ENCODE results near the gene ME2.
"Not testable (repeated sequence)": the region's sequence is repeated elsewhere in the genome, so short reads cannot be mapped to it uniquely, and the experiment has no call there.

The ME2 gene

GRCh38 chr18:50973367-50974126 lies 94.6 kb downstream of the ME2 start:
- DNase-seq (ENCODE audit: low spot score): no peak

DNA sequence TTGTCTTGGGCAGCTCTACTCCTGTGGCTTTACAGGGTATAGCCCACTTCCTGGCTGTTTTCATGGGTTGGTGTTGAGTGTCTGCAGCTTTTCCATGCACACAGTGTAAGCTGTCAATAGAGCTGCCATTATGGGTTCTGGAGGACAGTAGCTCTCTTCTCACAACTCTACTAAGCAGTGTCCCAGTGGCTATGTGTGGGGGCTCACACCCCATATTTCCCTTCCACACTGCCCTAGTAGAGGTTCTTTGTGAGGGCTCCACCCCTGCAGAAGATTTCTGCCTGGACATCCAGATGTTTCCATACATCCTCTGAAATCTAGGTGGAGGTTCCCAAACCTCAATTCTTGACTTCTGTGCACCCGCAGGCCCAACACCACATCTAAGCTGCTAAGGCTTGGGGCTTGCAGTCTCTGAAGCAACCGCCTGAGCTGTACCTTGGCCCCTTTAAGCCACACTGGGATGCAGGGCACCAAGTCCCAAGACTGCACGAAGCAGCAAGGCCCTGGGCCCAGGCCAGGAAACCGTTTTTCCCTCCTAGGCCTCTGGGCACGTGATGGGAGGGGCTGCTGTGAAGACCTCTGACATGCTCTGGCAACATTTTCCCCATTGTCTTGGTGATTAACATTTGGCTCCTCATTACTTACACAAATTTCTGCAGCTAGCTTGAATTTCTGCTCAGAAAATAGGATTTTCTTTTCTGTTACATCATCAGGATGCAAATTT lies 98.3 kb downstream of the ME2 start:
- no peak for DNase-seq (ENCODE audit: low spot score)

DNA sequence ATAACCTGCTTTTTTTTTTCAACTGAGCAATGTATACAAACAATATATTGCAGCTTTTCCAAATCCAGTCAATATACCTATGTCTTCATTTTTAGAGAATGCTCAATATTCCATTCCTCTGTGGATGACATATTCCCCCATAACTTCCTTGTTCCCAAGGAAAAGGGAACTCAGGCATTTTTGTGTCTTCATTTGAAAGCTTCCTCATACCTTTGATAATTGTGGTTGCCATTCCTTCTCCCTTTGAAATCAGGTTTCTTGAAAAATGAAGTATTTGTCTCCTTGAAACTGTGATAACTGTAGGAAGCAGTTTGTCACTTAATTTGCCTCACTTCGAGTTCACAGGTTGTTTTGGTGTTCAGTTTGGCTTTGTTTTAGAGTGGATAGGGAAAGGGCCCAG lies 102.5 kb downstream of the ME2 start:
- no peak for DNase-seq (ENCODE audit: low spot score)

- no peak for DNase-seq (ENCODE audit: low spot score)
Measured at GRCh38 chr18:50982086-50982801, 103.3 kb downstream of the ME2 start.

GRCh38 chr18:50982802-50983179 lies 103.9 kb downstream of the ME2 start:
- no peak for DNase-seq (ENCODE audit: low spot score)

DNA sequence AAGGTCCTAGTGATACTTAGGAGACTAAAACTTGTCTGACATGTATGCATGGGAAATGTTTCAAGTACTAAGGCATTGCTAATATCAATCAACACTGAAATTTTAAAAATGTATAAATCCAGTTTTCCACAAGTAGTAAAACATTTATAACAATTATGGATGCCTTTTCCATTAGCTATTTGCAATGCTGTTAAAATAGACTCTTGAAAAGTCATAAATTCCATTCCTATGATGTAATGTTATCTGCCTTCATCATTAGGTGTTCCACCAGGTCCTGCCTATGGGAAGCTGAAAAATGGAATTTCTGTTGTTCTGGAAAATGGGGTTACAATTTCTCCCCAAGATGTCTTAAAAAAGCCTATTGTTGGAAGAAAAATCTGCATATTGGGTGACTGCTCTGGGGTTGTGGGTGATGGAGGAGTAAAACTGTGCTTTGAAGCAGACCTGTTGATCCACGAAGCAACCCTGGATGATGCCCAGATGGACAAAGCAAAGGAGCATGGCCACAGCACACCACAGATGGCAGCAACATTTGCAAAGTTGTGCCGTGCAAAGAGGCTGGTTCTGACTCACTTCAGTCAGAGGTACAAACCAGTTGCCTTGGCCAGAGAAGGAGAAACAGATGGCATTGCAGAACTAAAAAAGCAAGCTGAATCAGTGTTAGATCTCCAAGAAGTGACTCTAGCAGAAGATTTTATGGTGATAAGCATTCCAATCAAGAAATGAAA lies 107.6 kb downstream of the ME2 start:
- DNase-seq (ENCODE audit: low spot score): no peak

DNA sequence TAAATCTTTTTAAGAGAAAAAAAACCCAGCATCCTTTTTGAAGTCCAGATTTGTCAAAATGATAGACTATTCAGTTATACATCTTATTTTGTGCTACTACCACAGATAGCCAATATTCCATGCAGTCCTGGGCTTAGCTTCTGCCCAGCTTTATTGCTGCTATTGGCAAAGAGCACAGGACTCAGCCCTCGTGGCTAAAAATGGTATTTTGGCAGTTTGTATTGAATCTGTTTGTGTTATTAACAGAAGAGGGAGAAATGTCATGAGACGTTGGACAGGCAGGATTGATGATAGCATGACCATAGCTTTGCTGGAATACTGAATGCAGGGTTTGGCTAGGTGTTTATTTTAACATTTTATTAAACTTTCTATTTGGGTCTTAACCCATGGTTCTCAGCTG lies 108.3 kb downstream of the ME2 start:
- DNase-seq (ENCODE audit: low spot score): no peak

- DNase-seq (ENCODE audit: low spot score): no peak
Measured at GRCh38 chr18:50989711-50990110, 110.8 kb downstream of the ME2 start.

GRCh38 chr18:50992351-50992762 lies 113.4 kb downstream of the ME2 start:
- no peak for DNase-seq (ENCODE audit: low spot score)

- DNase-seq (ENCODE audit: low spot score): no peak
Measured at GRCh38 chr18:50994031-50994430, 115.1 kb downstream of the ME2 start.

DNA sequence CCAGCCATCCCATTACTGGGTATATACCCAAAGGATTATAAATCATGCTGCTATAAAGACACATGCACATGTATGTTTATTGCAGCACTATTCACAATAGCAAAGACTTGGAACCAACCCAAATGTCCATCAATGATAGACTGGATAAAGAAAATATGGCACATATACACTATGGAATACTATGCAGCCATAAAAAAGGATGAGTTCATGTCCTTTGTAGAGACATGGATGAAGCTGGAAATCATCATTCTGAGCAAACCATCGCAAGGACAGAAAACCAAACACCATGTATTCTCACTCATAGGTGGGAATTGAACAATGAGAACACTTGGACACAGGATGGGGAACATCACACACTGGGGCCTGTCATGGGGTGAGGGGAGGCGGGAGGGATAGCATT lies 124.3 kb downstream of the ME2 start:
- not testable (repeated sequence) for DNase-seq (ENCODE audit: low spot score)
